ENCODE results near the gene SS18L1.

Gene SS18L1

DNA sequence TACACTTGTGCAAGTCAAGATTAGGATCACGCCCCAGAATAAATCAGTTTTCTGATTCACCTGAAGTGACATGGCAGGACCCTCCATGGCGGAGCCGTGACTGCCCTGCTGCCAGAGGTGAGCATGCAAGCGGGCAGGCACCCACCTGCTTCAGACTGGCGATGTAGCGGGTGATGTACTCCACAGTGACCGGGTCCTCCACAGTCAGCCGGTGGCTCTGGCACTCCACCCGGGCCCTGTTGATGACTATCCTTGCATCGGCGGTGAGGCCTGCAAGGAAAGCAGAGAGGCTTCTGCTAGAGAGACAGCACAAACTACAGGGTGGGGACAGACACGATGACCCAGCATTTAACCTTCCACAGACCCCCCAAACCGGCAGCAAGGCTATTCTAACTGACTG lies 3.9 kb upstream of the SS18L1 start:
- TF ChIP-seq GATA3 (IDR thresholded peaks at IDR 0.05; ENCODE audit: low read depth, low read length) (no peak), GATA2 (IDR thresholded peaks at IDR 0.05; ENCODE audit: low read depth, low read length) (no peak)

GRCh38 chr20:62141043-62141396 lies 2.5 kb upstream of the SS18L1 start:
- TF ChIP-seq GATA2 (IDR thresholded peaks at IDR 0.05; ENCODE audit: low read depth, low read length) (no peak), GATA3 (IDR thresholded peaks at IDR 0.05; ENCODE audit: low read depth, low read length) (no peak)

DNA sequence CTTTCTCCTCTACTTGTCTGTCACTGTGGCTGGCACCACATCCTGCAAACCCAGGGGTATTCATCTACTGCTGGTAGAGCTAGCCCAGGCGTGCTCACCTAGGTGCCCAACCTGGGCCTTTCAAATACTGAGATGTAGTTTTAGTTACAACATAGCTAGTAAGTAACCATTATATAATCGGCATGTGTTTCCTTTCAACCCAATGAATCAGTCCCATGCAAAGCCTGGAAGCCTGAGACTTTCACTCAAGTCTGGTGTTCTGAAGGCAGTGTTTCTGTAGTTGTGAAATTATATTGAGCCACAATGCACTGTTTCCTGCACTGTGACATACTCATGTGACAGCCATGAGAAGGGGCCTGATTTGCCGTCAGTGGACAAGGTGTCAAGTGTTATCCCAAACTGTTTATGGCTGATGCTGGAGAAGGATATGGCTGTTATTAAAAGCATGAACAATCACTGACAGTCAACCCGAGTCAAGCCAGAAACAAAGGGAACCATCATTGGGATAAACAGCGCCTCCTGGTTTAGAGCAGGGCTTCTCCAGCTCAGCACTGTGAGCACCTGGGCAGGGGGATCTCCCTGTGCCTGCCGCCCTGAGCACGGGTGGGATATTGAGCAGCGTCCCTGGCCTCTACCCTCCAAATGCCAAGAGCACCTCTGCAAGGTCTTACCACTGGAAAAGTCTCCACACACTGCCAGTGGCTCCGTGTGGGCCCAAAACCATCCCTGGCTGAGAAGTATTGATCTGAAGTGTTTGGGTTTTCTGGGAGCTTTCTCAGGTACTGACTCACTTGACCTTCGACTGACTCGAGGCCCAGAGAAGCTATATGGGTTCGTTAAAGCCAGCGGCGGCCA lies 1.9 kb upstream of the SS18L1 start:
- TF ChIP-seq GATA3 (IDR thresholded peaks at IDR 0.05; ENCODE audit: low read depth, low read length) (no peak), GATA2 (IDR thresholded peaks at IDR 0.05; ENCODE audit: low read depth, low read length) (no peak)

GRCh38 chr20:62142252-62143080 lies 1.1 kb upstream of the SS18L1 start:
- TF ChIP-seq GATA3 (IDR thresholded peaks at IDR 0.05; ENCODE audit: low read depth, low read length): no peak
- no peak for TF ChIP-seq GATA2 (IDR thresholded peaks at IDR 0.05; ENCODE audit: low read depth, low read length)

- no peak for TF ChIP-seq GATA2 (IDR thresholded peaks at IDR 0.05; ENCODE audit: low read depth, low read length)
- TF ChIP-seq GATA3 (IDR thresholded peaks at IDR 0.05; ENCODE audit: low read depth, low read length): no peak
Observed at GRCh38 chr20:62143957-62144825, 622 bp downstream of the SS18L1 start.

DNA sequence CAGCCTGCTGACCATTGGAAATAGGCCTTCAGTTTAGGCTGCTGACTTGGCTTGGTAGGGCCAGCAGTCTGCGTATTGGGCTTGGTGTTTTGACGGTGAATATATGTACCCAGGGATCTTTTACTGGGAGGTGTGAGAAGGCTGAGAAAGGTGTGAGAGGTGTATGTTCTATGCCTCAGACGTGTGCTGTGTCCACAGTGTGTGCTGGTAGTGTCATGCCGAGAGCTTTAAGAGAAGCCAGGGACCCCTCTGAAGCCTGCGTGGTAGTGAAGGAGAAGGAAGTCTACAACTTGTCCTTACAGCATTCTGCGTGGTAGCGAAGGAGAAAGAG lies 2.1 kb downstream of the SS18L1 start:
- TF ChIP-seq GATA3 (IDR thresholded peaks at IDR 0.05; ENCODE audit: low read depth, low read length): no peak
- TF ChIP-seq GATA2 (IDR thresholded peaks at IDR 0.05; ENCODE audit: low read depth, low read length): no peak

DNA sequence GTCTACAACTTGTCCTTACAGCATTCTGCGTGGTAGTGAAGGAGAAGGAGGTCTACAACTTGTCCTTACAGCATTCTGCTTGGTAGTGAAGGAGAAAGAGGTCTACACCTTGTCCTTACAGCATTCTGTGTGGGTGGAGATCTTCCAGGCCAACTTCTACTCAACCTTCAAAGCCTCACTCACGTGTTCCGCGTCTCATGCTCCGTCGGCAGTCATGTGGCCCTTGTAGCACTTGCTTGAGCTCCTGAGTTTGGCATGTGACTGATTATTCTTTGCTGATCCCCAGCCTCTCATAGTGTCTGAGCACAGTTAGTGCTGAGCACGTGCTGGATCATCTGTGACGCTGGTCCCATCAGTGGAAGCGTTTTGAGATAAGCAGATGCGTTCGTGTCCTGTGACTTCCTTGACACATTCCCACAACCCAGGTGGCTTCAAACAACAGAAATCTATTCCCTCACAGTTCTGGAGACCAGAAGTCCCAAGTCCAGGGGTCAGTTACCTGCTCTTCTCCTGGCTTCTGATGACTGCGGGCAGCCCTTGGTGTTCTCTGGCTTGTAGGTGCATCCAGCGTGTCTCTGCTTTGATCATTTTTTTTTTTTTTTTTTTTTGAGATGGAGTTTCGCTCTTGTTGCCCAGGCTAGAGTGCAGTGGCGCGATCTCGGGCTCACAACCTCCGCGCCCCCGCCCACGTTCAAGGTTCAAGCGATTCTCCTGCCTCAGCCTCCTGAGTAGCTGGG lies 2.6 kb downstream of the SS18L1 start:
- TF ChIP-seq GATA2 (IDR thresholded peaks at IDR 0.05; ENCODE audit: low read depth, low read length) (no peak), GATA3 (IDR thresholded peaks at IDR 0.05; ENCODE audit: low read depth, low read length) (no peak)

- TF ChIP-seq GATA2 (IDR thresholded peaks at IDR 0.05; ENCODE audit: low read depth, low read length) (no peak), GATA3 (IDR thresholded peaks at IDR 0.05; ENCODE audit: low read depth, low read length) (no peak)
Observed at GRCh38 chr20:62147125-62147524, 3.6 kb downstream of the SS18L1 start.

DNA sequence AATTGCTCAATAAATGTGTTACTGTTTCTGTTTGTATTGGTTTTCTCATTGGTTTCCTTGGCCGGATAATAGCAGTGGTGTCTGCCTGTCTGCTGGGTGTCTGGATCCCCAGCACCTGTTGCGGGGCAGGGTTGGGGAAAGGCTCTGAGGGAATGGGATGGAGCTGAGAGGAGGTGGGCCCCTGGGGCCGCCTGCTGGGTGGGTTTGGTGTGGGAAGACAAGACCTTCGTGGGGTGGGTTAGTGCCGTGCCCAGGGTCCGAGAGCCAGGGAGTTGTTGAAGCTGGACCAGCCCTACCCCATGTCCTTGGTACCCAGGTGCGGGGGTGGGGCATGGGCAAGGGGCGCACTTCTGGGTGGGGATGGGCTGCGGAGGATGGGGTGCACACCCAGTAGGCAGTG lies 4.0 kb downstream of the SS18L1 start:
- TF ChIP-seq GATA3 (IDR thresholded peaks at IDR 0.05; ENCODE audit: low read depth, low read length) (no peak), GATA2 (IDR thresholded peaks at IDR 0.05; ENCODE audit: low read depth, low read length) (no peak)

DNA sequence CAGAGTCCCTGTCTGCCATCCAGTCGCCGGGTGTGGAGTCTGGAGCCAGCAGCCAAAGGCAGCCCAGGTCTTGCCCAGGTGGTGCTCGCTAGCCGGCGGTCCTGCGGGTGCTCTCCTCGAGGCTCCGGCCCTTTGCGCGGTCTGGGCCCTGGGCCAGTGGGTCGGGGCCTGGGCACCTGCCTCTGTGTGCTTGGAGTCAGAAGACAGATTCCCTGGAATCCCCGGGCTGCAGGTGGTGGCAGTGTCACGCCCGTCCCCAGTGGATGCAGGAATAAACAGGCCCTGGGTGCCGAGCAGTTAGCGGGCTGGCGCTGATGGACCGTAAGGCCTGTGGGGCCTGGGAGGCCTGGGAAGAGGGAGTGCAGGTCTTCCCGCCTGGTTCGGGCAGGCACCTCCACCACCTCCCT lies 5.3 kb downstream of the SS18L1 start:
- TF ChIP-seq GATA3 (IDR thresholded peaks at IDR 0.05; ENCODE audit: low read depth, low read length) (no peak), GATA2 (IDR thresholded peaks at IDR 0.05; ENCODE audit: low read depth, low read length) (no peak)

DNA sequence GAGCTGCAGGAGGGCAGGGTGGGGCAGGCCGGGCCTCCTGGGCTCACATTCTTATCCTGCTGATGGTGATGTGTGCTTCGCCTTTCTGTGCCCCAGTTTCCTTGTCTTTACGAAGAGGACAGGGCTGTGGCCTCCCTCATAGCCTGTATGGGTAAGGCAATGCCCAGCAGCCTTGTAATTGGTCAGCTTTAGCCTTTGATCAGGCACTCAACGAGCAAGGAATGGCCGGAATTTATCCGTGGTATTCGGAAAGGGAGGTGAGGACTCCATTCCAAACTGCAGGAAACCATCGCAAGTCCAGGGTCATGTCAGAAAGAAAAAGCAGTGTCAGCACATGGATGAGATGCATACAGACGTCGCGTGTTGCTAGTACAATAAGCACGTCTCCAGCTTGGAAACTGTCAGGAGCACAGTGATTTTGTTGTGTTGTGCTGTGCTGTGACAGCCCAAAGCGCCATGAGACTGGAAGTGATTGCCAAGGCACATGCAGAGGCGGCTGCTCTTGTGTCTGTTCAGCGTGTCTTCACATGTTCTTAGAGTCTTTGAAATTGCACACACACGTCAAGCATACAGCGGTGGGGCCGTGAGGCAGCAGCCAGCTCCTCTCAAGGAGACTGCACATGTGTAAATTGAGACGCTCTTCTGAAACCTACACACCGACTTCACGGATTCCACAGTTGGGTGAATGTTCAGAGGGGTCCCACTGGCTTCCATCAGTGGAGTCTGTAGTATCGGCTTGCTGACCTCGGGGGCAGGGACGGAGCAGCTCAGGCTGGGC lies 6.2 kb downstream of the SS18L1 start:
- TF ChIP-seq GATA3 (IDR thresholded peaks at IDR 0.05; ENCODE audit: low read depth, low read length): no peak
- no peak for TF ChIP-seq GATA2 (IDR thresholded peaks at IDR 0.05; ENCODE audit: low read depth, low read length)

- no peak for TF ChIP-seq GATA3 (IDR thresholded peaks at IDR 0.05; ENCODE audit: low read depth, low read length)
- TF ChIP-seq GATA2 (IDR thresholded peaks at IDR 0.05; ENCODE audit: low read depth, low read length): no peak
Observed at GRCh38 chr20:62150310-62150575, 6.7 kb downstream of the SS18L1 start.

DNA sequence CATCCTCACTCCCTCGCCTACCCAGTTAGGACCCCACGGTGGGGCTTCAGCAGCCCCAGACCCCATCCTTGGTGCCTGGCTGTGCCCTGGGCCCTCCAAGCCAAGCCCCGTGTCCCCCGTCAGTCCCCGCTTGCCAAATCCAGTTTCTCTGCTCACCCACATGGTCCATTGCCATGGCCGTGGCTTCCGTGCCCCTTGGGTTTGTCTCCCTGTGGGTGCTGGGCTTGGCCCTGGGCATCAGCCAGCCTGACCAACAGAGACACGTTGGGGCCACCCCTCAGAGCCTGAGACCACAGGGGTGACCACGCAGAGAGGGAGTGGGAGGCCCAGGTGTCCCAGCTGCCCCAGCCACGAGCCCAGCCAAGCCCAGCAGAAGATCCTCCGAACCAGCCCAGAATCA lies 7.7 kb downstream of the SS18L1 start:
- no peak for TF ChIP-seq GATA3 (IDR thresholded peaks at IDR 0.05; ENCODE audit: low read depth, low read length)
